ENCODE measurements around the gene VPS37B.
A peak's percentile ranks its signal among the peaks of the same experiment; 100 is the strongest.

The VPS37B gene

GRCh38 chr12:122852336-122853275, 43.3 kb downstream of the VPS37B start:
- no peak for DNase-seq (ENCODE audit: low read depth, low spot score)

GRCh38 chr12:122851820-122852219, 44.1 kb downstream of the VPS37B start:
- DNase-seq (ENCODE audit: low read depth, low spot score) = no peak

- no peak for DNase-seq (ENCODE audit: low read depth, low spot score)
Observed at GRCh38 chr12:122850695-122851350, 45.1 kb downstream of the VPS37B start.

- no peak for DNase-seq (ENCODE audit: low read depth, low spot score)
Observed at GRCh38 chr12:122850048-122850445, 45.9 kb downstream of the VPS37B start.

GRCh38 chr12:122849352-122850047, 46.4 kb downstream of the VPS37B start:
- DNase-seq (ENCODE audit: low read depth, low spot score) = no peak

GRCh38 chr12:122848471-122849351, 47.2 kb downstream of the VPS37B start:
- DNase-seq (ENCODE audit: low read depth, low spot score) = no peak

- no peak for DNase-seq (ENCODE audit: low read depth, low spot score)
Observed at GRCh38 chr12:122847921-122848421, 48.0 kb downstream of the VPS37B start.

GRCh38 chr12:122847516-122847836, 48.4 kb downstream of the VPS37B start:
- no peak for DNase-seq (ENCODE audit: low read depth, low spot score)

- no peak for DNase-seq (ENCODE audit: low read depth, low spot score)
Observed at GRCh38 chr12:122846622-122847515, 49.1 kb downstream of the VPS37B start.

GRCh38 chr12:122845865-122846621, 49.9 kb downstream of the VPS37B start:
- DNase-seq (ENCODE audit: low read depth, low spot score) = no peak

- no peak for DNase-seq (ENCODE audit: low read depth, low spot score)
Observed at GRCh38 chr12:122845041-122845864, 50.7 kb downstream of the VPS37B start.

GRCh38 chr12:122844366-122844971, 51.5 kb downstream of the VPS37B start:
- peak; percentile 39 for DNase-seq (ENCODE audit: low read depth, low spot score)

GRCh38 chr12:122843455-122843854, 52.5 kb downstream of the VPS37B start:
- DNase-seq (ENCODE audit: low read depth, low spot score) = no peak

- no peak for DNase-seq (ENCODE audit: low read depth, low spot score)
Observed at GRCh38 chr12:122842505-122843405, 53.2 kb downstream of the VPS37B start.

GRCh38 chr12:122841544-122842321, 54.2 kb downstream of the VPS37B start:
- peak; percentile 47 for DNase-seq (ENCODE audit: low read depth, low spot score)

All from ELF-1 (cell line).